A673 (cell line): ENCODE results near the gene PSMB5. TPM values are rescaled to one million over a fixed set of nuclear protein-coding genes. Genes with fewer than 3 reads are reported as not detected.
"Not testable (repeated sequence)": the region's sequence is repeated elsewhere in the genome, so short reads cannot be mapped to it uniquely, and the experiment has no call there.

Source experiments
- BruUV-seq: library from RNA; stranded (reverse); fragments of 400-500 nt; replicated peaks from 2 replicates; lab custom pipeline; 2021; lab: Mats Ljungman, UMichigan
- CTCF ChIA-PET: fragments of 300-600 bp; sonication (Branson Sonifier 250); formaldehyde crosslinking; loops from one replicate; lab custom pipeline; 2022; ENCODE audit warnings: antibody characterized with exemption; lab: Charles Lee
- POLR2A ChIA-PET: fragments of 300-600 bp; sonication (Branson Sonifier 250); formaldehyde crosslinking; loops from one replicate; lab custom pipeline; 2022; ENCODE audit warnings: antibody characterized with exemption; ENCODE audit not compliant: low non-redundant PET; lab: Charles Lee
- DNase-seq: peaks from one replicate; pipeline ENCODE4 v3.0.0-alpha.2; 2015; ENCODE audit warnings: low spot score
- H3K27ac ChIP-seq: fragments of 200-600 bp; sonication (generic); 2 replicates; pipeline ENCODE4 v1.5.1; 2016; ENCODE audit warnings: mixed run types, low read depth, mild to moderate bottlenecking, mixed read lengths, antibody characterized with exemption, low read length; ENCODE audit not compliant: poor library complexity, severe bottlenecking
- H3K27me3 ChIP-seq: fragments of 200-600 bp; sonication (generic); replicated peaks from 2 replicates; pipeline ENCODE4 v1.6.1; 2017; ENCODE audit warnings: mixed run types, low read depth, mild to moderate bottlenecking, mixed read lengths, antibody characterized with exemption, low read length; ENCODE audit not compliant: insufficient read depth, poor library complexity
- H3K36me3 ChIP-seq: fragments of 200-600 bp; sonication (generic); 2 replicates; pipeline ENCODE4 v1.6.1; 2016; ENCODE audit warnings: mixed run types, mild to moderate bottlenecking, mixed read lengths, antibody characterized with exemption, low read length; ENCODE audit not compliant: insufficient read depth, poor library complexity, severe bottlenecking
- H3K4me1 ChIP-seq: fragments of 200-600 bp; sonication (generic); 2 replicates; pipeline ENCODE4 v1.6.1; 2017; ENCODE audit warnings: mixed run types, mild to moderate bottlenecking, mixed read lengths, antibody characterized with exemption, low read length; ENCODE audit not compliant: insufficient read depth, poor library complexity, severe bottlenecking
- H3K4me3 ChIP-seq: fragments of 200-600 bp; sonication (generic); 2 replicates; pipeline ENCODE4 v1.5.1; 2016; ENCODE audit warnings: low read depth, mixed run types, mild to moderate bottlenecking, mixed read lengths, low read length; ENCODE audit not compliant: poor library complexity, severe bottlenecking
- H3K9me3 ChIP-seq: fragments of 200-600 bp; sonication (generic); 2 replicates; pipeline ENCODE4 v1.6.1; 2016; ENCODE audit warnings: mixed run types, low read depth, mild to moderate bottlenecking, mixed read lengths, antibody characterized with exemption, low read length; ENCODE audit not compliant: poor library complexity, severe bottlenecking
- CTCF ChIP-seq: fragments of 300-800, 200-600 bp; sonication (generic); conservative IDR thresholded peaks from 2 replicates; pipeline ENCODE4 v1.5.1; 2017; ENCODE audit warnings: low read depth, mild to moderate bottlenecking, antibody characterized with exemption, low read length, moderate library complexity, mixed read lengths
- EZH2 ChIP-seq: fragments of 200-600 bp; sonication (generic); IDR thresholded peaks from 2 replicates; pipeline ENCODE4 v1.6.1; 2017; ENCODE audit warnings: borderline replicate concordance, low read depth, mild to moderate bottlenecking, mixed read lengths, antibody characterized with exemption, low read length; ENCODE audit not compliant: poor library complexity, severe bottlenecking
- intact Hi-C: fragments of 100-400 bp; cut with micrococcal nuclease; formaldehyde crosslinking; loops from one replicate; pipeline ENCODE4 v1.10.0; 2022; ENCODE audit not compliant: unreplicated experiment
- total RNA-seq: library from RNA; stranded (reverse); gene quantifications from 2 replicates; pipeline ENCODE4 v1.2.3, GENCODE V29; 2021

Gene PSMB5
- total RNA-seq, 1 experiment from 2014 or later, result 500 TPM

- no peaks in the 10 kb centered on the region for H3K27me3 ChIP-seq
- BruUV-seq, result no TSS peak
- no peaks in the 10 kb centered on the region for H3K36me3 ChIP-seq
- POLR2A ChIA-PET, result no interaction called here
- H3K4me3 ChIP-seq, result no peak overlapping the region
- intact Hi-C loops, result no loop called here
- H3K4me1 ChIP-seq, result peaks cover 3% of the 10 kb centered on the region
- DNase-seq, result no peak
- H3K9me3 ChIP-seq, result no peaks in the 10 kb centered on the region
- TF ChIP-seq CTCF, result no peak
- TF ChIP-seq EZH2, result no peak
- H3K27ac ChIP-seq, result peak overlapping the region; percentile 12
- CTCF ChIA-PET, result no interaction called here
Observed at GRCh38 chr14:23015618-23016017, 19.1 kb downstream of the PSMB5 start.

- intact Hi-C loops, CTCF ChIA-PET, H3K27ac ChIP-seq, H3K36me3 ChIP-seq, H3K9me3 ChIP-seq, H3K4me3 ChIP-seq, BruUV-seq, H3K27me3 ChIP-seq, DNase-seq, POLR2A ChIA-PET, H3K4me1 ChIP-seq: not testable (repeated sequence)
Observed at GRCh38 chr14:23013749-23014054, 21.0 kb downstream of the PSMB5 start.

GRCh38 chr14:23013054-23013748 lies 21.5 kb downstream of the PSMB5 start:
- H3K4me3 ChIP-seq, result no peak overlapping the region
- peaks cover 11% of the 10 kb centered on the region for H3K4me1 ChIP-seq
- no peaks in the 10 kb centered on the region for H3K36me3 ChIP-seq
- no peak for DNase-seq
- no peaks in the 10 kb centered on the region for H3K27me3 ChIP-seq
- TF ChIP-seq EZH2 (no peak), CTCF (no peak)
- H3K27ac ChIP-seq, result no peak overlapping the region
- no peaks in the 10 kb centered on the region for H3K9me3 ChIP-seq
- BruUV-seq, result no TSS peak
- CTCF ChIA-PET, result no interaction called here
- intact Hi-C loops, result no loop called here
- POLR2A ChIA-PET, result no interaction called here
